ENCODE measurements around the gene SPEM1. TPM values are rescaled to one million over a fixed set of nuclear protein-coding genes. Genes with fewer than 3 reads are reported as not detected.
A peak's percentile ranks its signal among the peaks of the same experiment; 100 is the strongest.

The SPEM1 gene
- total RNA-seq, 4 donors from 2014 or later = not detected

GRCh38 chr17:7438656-7439460 is 18.7 kb downstream of the SPEM1 start:
- 51 to 53% methylated on average over 8 to 11 of the region's 11 CpGs for WGBS, 2 donors (ENCODE audit: low coverage in 1 of 2)
- no peak overlapping the region for H3K27ac ChIP-seq
- no peak for TF ChIP-seq EP300 (IDR thresholded peaks at IDR 0.05)
- TF ChIP-seq POLR2A (IDR thresholded peaks at IDR 0.05) = no peak
- no peak for TF ChIP-seq CTCF (IDR thresholded peaks at IDR 0.05)
- no peak for TF ChIP-seq POLR2AphosphoS5 (IDR thresholded peaks at IDR 0.05)
- H3K27me3 ChIP-seq = peaks cover 93% of the 10 kb centered on the region
- ATAC-seq = no peak
- H3K4me1 ChIP-seq = peaks cover 5 to 68% (median 36%) of the 10 kb centered on the region in 3 donors
- H3K36me3 ChIP-seq = no peaks in the 10 kb centered on the region
- no peaks in the 10 kb centered on the region for H3K9me3 ChIP-seq
- H3K4me3 ChIP-seq = peak overlapping the region in 1 of 2 donors; percentile 49

- 0 to 3% methylated on average over 9 to 10 of the region's 50 CpGs for WGBS, 2 donors (ENCODE audit: low coverage in 1 of 2)
- Histone ChIP-seq H3K27ac (peak within 1 kb of the TSS in 2 of 4 donors; percentile 1 to 49), H3K4me1 (peaks cover 5 to 68% (median 36%) of the 10 kb centered on the region in 3 donors), H3K36me3 (no peaks in the 10 kb centered on the region), H3K4me3 (peak within 1 kb of the TSS in 1 of 2 donors; percentile 49), H3K9me3 (no peaks in the 10 kb centered on the region), H3K27me3 (peaks cover 93% of the 10 kb centered on the region)
- ATAC-seq = no peak
- no peak for TF ChIP-seq POLR2AphosphoS5 (IDR thresholded peaks at IDR 0.05)
- TF ChIP-seq EP300 (IDR thresholded peaks at IDR 0.05) = no peak
- no peak for TF ChIP-seq POLR2A (IDR thresholded peaks at IDR 0.05)
- no peak for TF ChIP-seq CTCF (IDR thresholded peaks at IDR 0.05)
These were observed 19.5 kb downstream of the SPEM1 start, which contains the start of gene FGF11 for GRCh38 chr17:7439462-7440112. FGF11 (plus strand) TSS chr17:7439512; CDS start chr17:7439621, 109 bp downstream.

- Histone ChIP-seq H3K27ac (no peak overlapping the region), H3K36me3 (no peaks in the 10 kb centered on the region), H3K27me3 (peaks cover 95% of the 10 kb centered on the region), H3K4me1 (peaks cover 5 to 68% (median 41%) of the 10 kb centered on the region in 3 donors), H3K9me3 (no peaks in the 10 kb centered on the region), H3K4me3 (peak overlapping the region in 1 of 2 donors; percentile 47)
- TF ChIP-seq CTCF (IDR thresholded peaks at IDR 0.05) (no peak), POLR2A (IDR thresholded peaks at IDR 0.05) (no peak), EP300 (IDR thresholded peaks at IDR 0.05) (no peak), POLR2AphosphoS5 (IDR thresholded peaks at IDR 0.05) (no peak)
- 0% methylated on average over 8 to 9 of the region's 46 CpGs for WGBS, 2 donors (ENCODE audit: low coverage in 1 of 2)
- ATAC-seq = no peak
These were observed 20.1 kb downstream of the SPEM1 start for GRCh38 chr17:7440113-7440833.

- H3K36me3 ChIP-seq = no peaks in the 10 kb centered on the region
- ATAC-seq = no peak
- no peak overlapping the region for H3K27ac ChIP-seq
- H3K4me1 ChIP-seq = peaks cover 5 to 68% (median 39%) of the 10 kb centered on the region in 3 donors
- TF ChIP-seq POLR2AphosphoS5 (IDR thresholded peaks at IDR 0.05) (no peak), CTCF (IDR thresholded peaks at IDR 0.05) (no peak), EP300 (IDR thresholded peaks at IDR 0.05) (no peak), POLR2A (IDR thresholded peaks at IDR 0.05) (no peak)
- no peaks in the 10 kb centered on the region for H3K9me3 ChIP-seq
- peak overlapping the region in 1 of 2 donors; percentile 47 for H3K4me3 ChIP-seq
- 20% methylated on average over 4 of the region's 12 CpGs; no CpG with 5 or more reads in 1 of the 2 donors for WGBS, 2 donors (ENCODE audit: low coverage in 1 of 2)
- H3K27me3 ChIP-seq = peaks cover 95% of the 10 kb centered on the region
These were observed 20.7 kb downstream of the SPEM1 start for GRCh38 chr17:7440834-7441195.

Measured in gastroesophageal sphincter (tissue), 4 donors.